ENCODE data around the gene PNMT.
"Not testable (repeated sequence)": the region's sequence is repeated elsewhere in the genome, so short reads cannot be mapped to it uniquely, and the experiment has no call there.

The PNMT gene

GRCh38 chr17:39687101-39687545, 18.9 kb downstream of the PNMT start:
- peak overlapping the region; percentile 96 for H3K27ac Mint-ChIP-seq
- DNase-seq: no peak

GRCh38 chr17:39687546-39688474, 19.6 kb downstream of the PNMT start, which contains the start of gene PGAP3:
TSS of gene PGAP3 (minus strand) at chr17:39688057. CDS start at chr17:39688014, 43 bp downstream.
- CTCF ChIA-PET: interaction anchor here (0.9 to 2.2 kb wide), 6 partner anchors 8 to 176 kb away, joined by 3 to 12 read pairs (median 3); partner anchors contain the start of genes ERBB2, IKZF3 and PNMT
- Mint-ChIP-seq H3K4me1 (peaks cover 31% of the 10 kb centered on the region), H3K9me3 (no peaks in the 10 kb centered on the region), H3K27ac (peak within 1 kb of the TSS; percentile 96), H3K36me3 (peaks cover 27% of the 10 kb centered on the region), H3K4me3 (peak within 1 kb of the TSS; percentile 95), H3K27me3 (no peaks in the 10 kb centered on the region)
- peak; percentile 85 for DNase-seq

More at GRCh38 chr17:39687101-39687545, 18.9 kb downstream of the PNMT start:
- Mint-ChIP-seq H3K9me3 (no peaks in the 10 kb centered on the region), H3K4me1 (peaks cover 31% of the 10 kb centered on the region), H3K4me3 (peak overlapping the region; percentile 95), H3K27me3 (no peaks in the 10 kb centered on the region), H3K36me3 (peaks cover 30% of the 10 kb centered on the region)
- CTCF ChIA-PET: interaction anchor here (2.2 kb wide), 1 partner anchor 65 kb away, joined by 12 read pairs; no protein-coding TSS in a partner anchor

- peak overlapping the region; percentile 96 for H3K27ac Mint-ChIP-seq
- H3K36me3 Mint-ChIP-seq: peaks cover 22% of the 10 kb centered on the region
- DNase-seq: no peak
- peaks cover 31% of the 10 kb centered on the region for H3K4me1 Mint-ChIP-seq
- H3K4me3 Mint-ChIP-seq: peak overlapping the region; percentile 95
- H3K27me3 Mint-ChIP-seq: no peaks in the 10 kb centered on the region
- H3K9me3 Mint-ChIP-seq: no peaks in the 10 kb centered on the region
- CTCF ChIA-PET: interaction anchor here (0.9 to 2.2 kb wide), 6 partner anchors 9 to 176 kb away, joined by 3 to 12 read pairs (median 3); partner anchors contain the start of genes ERBB2, IKZF3 and PNMT
Observed at GRCh38 chr17:39688475-39688835, 20.2 kb downstream of the PNMT start.

GRCh38 chr17:39688945-39689344, 20.7 kb downstream of the PNMT start:
- Mint-ChIP-seq H3K9me3 (no peaks in the 10 kb centered on the region), H3K27me3 (no peaks in the 10 kb centered on the region), H3K36me3 (peaks cover 21% of the 10 kb centered on the region), H3K27ac (peak overlapping the region; percentile 96), H3K4me3 (peak overlapping the region; percentile 95), H3K4me1 (peaks cover 31% of the 10 kb centered on the region)
- DNase-seq: no peak
- CTCF ChIA-PET: interaction anchor here (1.3 to 2.2 kb wide), 3 partner anchors 11 to 67 kb away, joined by 3 to 12 read pairs (median 6); partner anchors contain the start of gene ERBB2

- CTCF ChIA-PET: no interaction called here
- DNase-seq: no peak
- Mint-ChIP-seq H3K4me3 (no peak overlapping the region), H3K36me3 (no peaks in the 10 kb centered on the region), H3K4me1 (peaks cover 6% of the 10 kb centered on the region), H3K27me3 (peaks cover 31% of the 10 kb centered on the region), H3K27ac (no peak overlapping the region), H3K9me3 (no peaks in the 10 kb centered on the region)
Observed at GRCh38 chr17:39694593-39694992, 26.3 kb downstream of the PNMT start.

- Mint-ChIP-seq H3K27me3 (peaks cover 36% of the 10 kb centered on the region), H3K27ac (no peak overlapping the region), H3K9me3 (no peaks in the 10 kb centered on the region), H3K4me3 (no peak overlapping the region), H3K36me3 (no peaks in the 10 kb centered on the region), H3K4me1 (peaks cover 8% of the 10 kb centered on the region)
- CTCF ChIA-PET: no interaction called here
- DNase-seq: no peak
Observed at GRCh38 chr17:39695089-39695474, 26.8 kb downstream of the PNMT start.

- peaks cover 10% of the 10 kb centered on the region for H3K4me1 Mint-ChIP-seq
- H3K27me3 Mint-ChIP-seq: peaks cover 52% of the 10 kb centered on the region
- H3K36me3 Mint-ChIP-seq: no peaks in the 10 kb centered on the region
- CTCF ChIA-PET: interaction anchor here (0.6 to 2.1 kb wide), 3 partner anchors 26 to 73 kb away, joined by 3 to 5 read pairs (median 3); partner anchors contain the start of gene MIEN1
- no peak overlapping the region for H3K4me3 Mint-ChIP-seq
- H3K27ac Mint-ChIP-seq: no peak overlapping the region
- no peak for DNase-seq
- no peaks in the 10 kb centered on the region for H3K9me3 Mint-ChIP-seq
Observed at GRCh38 chr17:39696731-39697130, 28.5 kb downstream of the PNMT start.

GRCh38 chr17:39697961-39698360, 29.7 kb downstream of the PNMT start:
- Mint-ChIP-seq H3K27ac (no peak overlapping the region), H3K4me1 (peaks cover 10% of the 10 kb centered on the region), H3K36me3 (no peaks in the 10 kb centered on the region), H3K4me3 (no peak overlapping the region), H3K9me3 (no peaks in the 10 kb centered on the region), H3K27me3 (peaks cover 64% of the 10 kb centered on the region)
- no peak for DNase-seq
- CTCF ChIA-PET: no interaction called here

GRCh38 chr17:39699157-39699817, 31.0 kb downstream of the PNMT start:
- DNase-seq, CTCF ChIA-PET, H3K9me3 Mint-ChIP-seq, H3K27ac Mint-ChIP-seq, H3K4me3 Mint-ChIP-seq, H3K36me3 Mint-ChIP-seq: not testable (repeated sequence)
- Mint-ChIP-seq H3K4me1 (peaks cover 10% of the 10 kb centered on the region), H3K27me3 (peaks cover 74% of the 10 kb centered on the region)

- H3K27ac Mint-ChIP-seq: no peak within 1 kb of the TSS
Observed at GRCh38 chr17:39699818-39700147, 31.5 kb downstream of the PNMT start, which contains the start of gene ERBB2. TSS of gene ERBB2 (plus strand) at chr17:39700064. CDS start at chr17:39700239, 175 bp downstream.

GRCh38 chr17:39700148-39700987, 32.1 kb downstream of the PNMT start:
- peaks cover 74% of the 10 kb centered on the region for H3K27me3 Mint-ChIP-seq
- no peaks in the 10 kb centered on the region for H3K36me3 Mint-ChIP-seq
- H3K27ac Mint-ChIP-seq: no peak overlapping the region
- H3K4me3 Mint-ChIP-seq: no peak overlapping the region
- no peaks in the 10 kb centered on the region for H3K9me3 Mint-ChIP-seq
- no peak for DNase-seq
- H3K4me1 Mint-ChIP-seq: peaks cover 10% of the 10 kb centered on the region
- CTCF ChIA-PET: interaction anchor here (1.0 kb wide), 1 partner anchor 12 kb away, joined by 3 read pairs; the partner anchor contains the start of gene PGAP3

More at GRCh38 chr17:39699818-39700147, 31.5 kb downstream of the PNMT start, which contains the start of gene ERBB2:
- H3K27me3 Mint-ChIP-seq: peaks cover 74% of the 10 kb centered on the region
- peaks cover 10% of the 10 kb centered on the region for H3K4me1 Mint-ChIP-seq
- no peaks in the 10 kb centered on the region for H3K36me3 Mint-ChIP-seq
- H3K4me3 Mint-ChIP-seq: peak within 1 kb of the TSS; percentile 43
- no peaks in the 10 kb centered on the region for H3K9me3 Mint-ChIP-seq
- no peak for DNase-seq
- CTCF ChIA-PET: interaction anchor here (1.0 kb wide), 1 partner anchor 11 kb away, joined by 3 read pairs; the partner anchor contains the start of gene PGAP3

GRCh38 chr17:39701012-39701783, 32.9 kb downstream of the PNMT start:
- Mint-ChIP-seq H3K27ac (no peak overlapping the region), H3K4me1 (peaks cover 10% of the 10 kb centered on the region), H3K4me3 (no peak overlapping the region), H3K36me3 (no peaks in the 10 kb centered on the region), H3K9me3 (no peaks in the 10 kb centered on the region), H3K27me3 (peaks cover 83% of the 10 kb centered on the region)
- CTCF ChIA-PET: interaction anchor here (1.2 kb wide), 2 partner anchors 33 to 78 kb away, joined by 3 read pairs; partner anchors contain the start of gene PNMT
- DNase-seq: no peak

Measured in activated naive CD4-positive, alpha-beta T cell treated with anti-CD3 and anti-CD28 coated beads, Interleukin-2, amount 10 ng/mL, durations not matched to agents 7 days and 5 days (primary cell).